ENCODE results near the gene GRM7. TPM values are rescaled to one million over a fixed set of nuclear protein-coding genes. Genes with fewer than 3 reads are reported as not detected.

Gene GRM7
- total and polyA plus RNA-seq, 2 donors (not counting 1 experiment from before 2014, with no cell fraction given): not detected

DNA sequence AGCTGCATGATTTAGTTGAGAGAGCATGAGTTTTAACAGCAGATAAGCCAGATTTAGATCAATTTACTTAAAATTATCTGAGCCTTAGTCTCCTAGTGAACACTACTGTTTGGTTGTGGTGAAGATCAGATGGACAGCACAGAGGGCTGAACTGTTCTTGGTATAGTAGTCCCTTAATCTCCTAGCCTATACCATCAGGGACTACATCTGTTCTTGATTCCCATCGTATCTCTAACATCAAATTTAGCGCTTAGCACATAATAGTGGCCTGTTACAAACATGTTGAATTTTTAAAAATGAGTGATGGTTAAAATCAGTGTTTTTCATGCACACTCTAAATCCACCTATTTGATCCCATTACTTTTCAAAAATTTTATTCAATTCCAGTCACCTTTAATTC, 507.7 kb downstream of the GRM7 start:
- TF ChIP-seq, protein P1, sequence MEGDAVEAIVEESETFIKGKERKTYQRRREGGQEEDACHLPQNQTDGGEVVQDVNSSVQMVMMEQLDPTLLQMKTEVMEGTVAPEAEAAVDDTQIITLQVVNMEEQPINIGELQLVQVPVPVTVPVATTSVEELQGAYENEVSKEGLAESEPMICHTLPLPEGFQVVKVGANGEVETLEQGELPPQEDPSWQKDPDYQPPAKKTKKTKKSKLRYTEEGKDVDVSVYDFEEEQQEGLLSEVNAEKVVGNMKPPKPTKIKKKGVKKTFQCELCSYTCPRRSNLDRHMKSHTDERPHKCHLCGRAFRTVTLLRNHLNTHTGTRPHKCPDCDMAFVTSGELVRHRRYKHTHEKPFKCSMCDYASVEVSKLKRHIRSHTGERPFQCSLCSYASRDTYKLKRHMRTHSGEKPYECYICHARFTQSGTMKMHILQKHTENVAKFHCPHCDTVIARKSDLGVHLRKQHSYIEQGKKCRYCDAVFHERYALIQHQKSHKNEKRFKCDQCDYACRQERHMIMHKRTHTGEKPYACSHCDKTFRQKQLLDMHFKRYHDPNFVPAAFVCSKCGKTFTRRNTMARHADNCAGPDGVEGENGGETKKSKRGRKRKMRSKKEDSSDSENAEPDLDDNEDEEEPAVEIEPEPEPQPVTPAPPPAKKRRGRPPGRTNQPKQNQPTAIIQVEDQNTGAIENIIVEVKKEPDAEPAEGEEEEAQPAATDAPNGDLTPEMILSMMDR (conservative IDR thresholded peaks at IDR 0.05 in 1 of 2, IDR thresholded peaks at IDR 0.05 in 1 of 2; ENCODE audit: low read depth in 1 of 2, low read length in 2 of 2): no peak
- no peak for TF ChIP-seq EZH2 (IDR thresholded peaks at IDR 0.05; ENCODE audit: low read length, missing control alignments)
- no peaks in the 10 kb centered on the region for H3K4me1 ChIP-seq (ENCODE audit: control insufficient read depth, extremely low read depth, insufficient read depth, low read length)
- H3K27ac ChIP-seq (ENCODE audit: insufficient read depth, low read length): no peak overlapping the region
- no peak overlapping the region for H3K9ac ChIP-seq (ENCODE audit: insufficient read depth, low read length)
- no peaks in the 10 kb centered on the region for H3K9me3 ChIP-seq (ENCODE audit: control insufficient read depth, insufficient read depth, low read depth, low read length)
- no peaks in the 10 kb centered on the region for H4K20me1 ChIP-seq (ENCODE audit: control insufficient read depth, extremely low read depth, insufficient read depth, low read length)
- no peak overlapping the region for H3K4me2 ChIP-seq (ENCODE audit: extremely low read depth, insufficient read depth, low read length)
- no peaks in the 10 kb centered on the region for H3K27me3 ChIP-seq (ENCODE audit: control insufficient read depth, insufficient read depth, low read length)
- no peak overlapping the region for H2AFZ ChIP-seq (ENCODE audit: low read length)
- H3K36me3 ChIP-seq (ENCODE audit: control insufficient read depth, insufficient read depth, low read length): no peaks in the 10 kb centered on the region
- no peaks in the 10 kb centered on the region for H3K79me2 ChIP-seq (ENCODE audit: control insufficient read depth, insufficient read depth, low read length)
- no peak for DNase-seq (ENCODE audit: low read depth in 2 of 2)
- no peak overlapping the region for H3K4me3 ChIP-seq (replicated peaks in 1 of 4; ENCODE audit: control extremely low read depth in 1 of 4, insufficient read depth in 1 of 4, low read depth in 3 of 4, low read length in 4 of 4)

DNA sequence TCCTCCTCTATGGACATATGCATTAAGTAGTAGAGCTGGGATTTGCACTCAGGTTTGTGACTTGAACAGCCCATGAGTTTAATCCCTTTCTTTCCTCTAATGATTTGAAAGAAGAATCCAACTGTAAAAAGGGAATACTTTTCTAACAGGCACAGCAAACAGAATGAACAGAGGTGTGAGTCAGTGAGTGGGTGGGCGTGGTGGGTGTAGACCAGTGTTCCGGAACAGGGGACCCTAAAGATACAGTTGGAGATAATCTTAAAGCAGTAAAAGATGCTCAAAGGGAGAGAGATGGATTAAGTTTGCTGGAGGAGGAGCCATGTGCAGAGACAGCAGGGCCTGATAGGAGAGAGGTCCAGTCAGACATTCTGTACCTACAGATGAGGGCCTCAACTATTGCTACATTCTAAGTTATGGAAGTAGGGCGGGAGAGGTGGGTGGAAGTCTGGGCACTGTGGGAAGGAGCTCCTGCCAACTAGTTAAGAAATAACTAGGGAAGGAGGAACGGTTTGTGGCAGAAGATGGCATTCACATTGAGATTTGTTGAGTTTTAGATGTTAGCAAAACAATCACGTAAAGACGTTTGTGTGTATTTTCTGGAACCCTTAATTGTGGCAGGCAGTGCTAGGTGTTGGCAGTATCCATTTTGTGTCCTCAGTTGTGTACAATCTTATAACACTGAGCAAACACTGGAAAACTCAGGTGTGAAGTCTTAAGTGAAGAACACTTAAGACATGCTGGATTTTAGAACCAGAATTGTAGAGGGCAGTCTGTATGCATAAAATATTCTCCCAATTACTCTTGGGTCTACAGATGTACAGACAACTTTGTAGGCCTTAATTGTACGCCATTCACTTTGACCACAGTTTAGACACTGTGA, 511.0 kb downstream of the GRM7 start:
- Histone ChIP-seq H3K36me3 (ENCODE audit: control insufficient read depth, insufficient read depth, low read length) (no peaks in the 10 kb centered on the region), H3K4me1 (ENCODE audit: control insufficient read depth, extremely low read depth, insufficient read depth, low read length) (no peaks in the 10 kb centered on the region), H3K27ac (ENCODE audit: insufficient read depth, low read length) (no peak overlapping the region), H3K9me3 (ENCODE audit: control insufficient read depth, insufficient read depth, low read depth, low read length) (no peaks in the 10 kb centered on the region), H3K27me3 (ENCODE audit: control insufficient read depth, insufficient read depth, low read length) (no peaks in the 10 kb centered on the region), H3K9ac (ENCODE audit: insufficient read depth, low read length) (no peak overlapping the region), H2AFZ (ENCODE audit: low read length) (no peak overlapping the region), H3K79me2 (ENCODE audit: control insufficient read depth, insufficient read depth, low read length) (no peaks in the 10 kb centered on the region), H3K4me2 (ENCODE audit: extremely low read depth, insufficient read depth, low read length) (no peak overlapping the region), H4K20me1 (ENCODE audit: control insufficient read depth, extremely low read depth, insufficient read depth, low read length) (no peaks in the 10 kb centered on the region), H3K4me3 (replicated peaks in 1 of 4; ENCODE audit: control extremely low read depth in 1 of 4, insufficient read depth in 1 of 4, low read depth in 3 of 4, low read length in 4 of 4) (no peak overlapping the region)
- TF ChIP-seq, protein P1 (conservative IDR thresholded peaks at IDR 0.05 in 1 of 2, IDR thresholded peaks at IDR 0.05 in 1 of 2; ENCODE audit: low read depth in 1 of 2, low read length in 2 of 2): no peak
- TF ChIP-seq EZH2 (IDR thresholded peaks at IDR 0.05; ENCODE audit: low read length, missing control alignments): no peak
- no peak for DNase-seq (ENCODE audit: low read depth in 2 of 2)

DNA sequence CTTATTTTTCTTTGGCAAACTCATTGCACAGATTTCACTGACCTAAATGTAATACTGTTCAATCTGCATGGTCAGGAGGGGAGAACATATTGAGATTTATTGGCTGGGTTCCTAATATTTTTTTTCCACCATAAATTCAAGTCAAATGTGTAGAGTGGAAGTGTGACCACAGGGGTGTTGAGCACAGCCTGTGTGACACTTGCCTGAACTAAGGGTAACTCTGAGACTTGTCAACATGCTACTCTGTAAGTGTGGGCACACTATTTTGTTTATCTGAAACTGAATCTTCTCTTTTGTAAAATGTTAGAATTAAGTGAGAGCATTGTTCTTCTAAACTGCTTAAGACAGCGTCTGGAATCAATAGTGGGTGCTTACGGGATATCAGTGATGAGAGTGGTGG, 516.2 kb downstream of the GRM7 start:
- Histone ChIP-seq H3K9ac (ENCODE audit: insufficient read depth, low read length) (no peak overlapping the region), H3K27me3 (ENCODE audit: control insufficient read depth, insufficient read depth, low read length) (no peaks in the 10 kb centered on the region), H3K27ac (ENCODE audit: insufficient read depth, low read length) (no peak overlapping the region), H3K79me2 (ENCODE audit: control insufficient read depth, insufficient read depth, low read length) (no peaks in the 10 kb centered on the region), H4K20me1 (ENCODE audit: control insufficient read depth, extremely low read depth, insufficient read depth, low read length) (no peaks in the 10 kb centered on the region), H2AFZ (ENCODE audit: low read length) (no peak overlapping the region), H3K36me3 (ENCODE audit: control insufficient read depth, insufficient read depth, low read length) (no peaks in the 10 kb centered on the region), H3K4me1 (ENCODE audit: control insufficient read depth, extremely low read depth, insufficient read depth, low read length) (no peaks in the 10 kb centered on the region), H3K4me3 (replicated peaks in 1 of 4; ENCODE audit: control extremely low read depth in 1 of 4, insufficient read depth in 1 of 4, low read depth in 3 of 4, low read length in 4 of 4) (no peak overlapping the region), H3K9me3 (ENCODE audit: control insufficient read depth, insufficient read depth, low read depth, low read length) (no peaks in the 10 kb centered on the region), H3K4me2 (ENCODE audit: extremely low read depth, insufficient read depth, low read length) (no peak overlapping the region)
- no peak for TF ChIP-seq EZH2 (IDR thresholded peaks at IDR 0.05; ENCODE audit: low read length, missing control alignments)
- TF ChIP-seq, protein P1 (conservative IDR thresholded peaks at IDR 0.05 in 1 of 2, IDR thresholded peaks at IDR 0.05 in 1 of 2; ENCODE audit: low read depth in 1 of 2, low read length in 2 of 2): no peak
- DNase-seq (ENCODE audit: low read depth in 2 of 2): no peak
